GM19372 (cell line): Measurements from ENCODE around the gene ROR1.
A peak's percentile ranks its signal among the peaks of the same experiment; 100 is the strongest.

Experiments used
- ATAC-seq: cut with Tn5 transposase; IDR thresholded peaks from one replicate; pipeline ENCODE4 v1.9.1; 2021; ENCODE audit warnings: mild to moderate bottlenecking, low read depth, moderate library complexity; ENCODE audit not compliant: unreplicated experiment

ROR1 gene

GRCh38 chr1:64114012-64114525 lies 340.3 kb downstream of the ROR1 start:
- ATAC-seq: no peak

DNA sequence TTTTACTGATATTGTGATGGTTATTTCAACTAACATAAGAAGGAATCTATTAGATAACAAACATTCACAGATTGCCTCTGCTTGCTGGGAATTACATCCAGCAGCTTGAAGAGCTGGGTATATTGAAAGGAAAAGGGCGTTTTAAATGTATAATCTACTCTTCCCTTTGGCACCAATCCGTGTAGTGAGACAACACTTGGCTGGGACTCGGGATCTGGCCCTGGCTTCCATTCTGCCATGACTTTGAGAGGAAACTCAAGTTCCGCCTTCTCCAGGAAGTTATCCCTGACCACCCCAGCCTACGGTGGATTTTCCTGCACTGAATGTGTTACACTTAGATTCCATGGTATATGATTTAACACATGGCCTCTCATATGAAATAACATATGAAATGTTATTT lies 342.7 kb downstream of the ROR1 start:
- no peak for ATAC-seq

DNA sequence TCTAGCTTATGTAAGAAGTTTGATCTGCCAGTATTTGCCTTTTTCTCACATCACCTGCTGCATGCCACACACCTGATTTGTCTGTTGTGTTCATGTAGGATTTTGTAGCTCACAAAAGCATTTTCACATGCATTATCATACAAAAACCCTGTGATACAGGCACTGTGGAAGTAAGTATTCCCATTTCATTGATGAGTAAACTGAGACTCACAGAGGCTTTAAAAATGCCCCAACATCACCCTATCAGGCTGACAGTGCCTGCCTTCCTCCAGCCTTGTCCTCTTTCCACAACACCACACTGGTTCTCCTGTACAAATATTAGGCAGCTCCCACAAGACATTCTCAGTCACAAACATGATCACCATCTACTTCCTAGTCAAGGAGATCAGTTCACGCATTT lies 343.7 kb downstream of the ROR1 start:
- no peak for ATAC-seq

GRCh38 chr1:64121766-64122385 lies 348.1 kb downstream of the ROR1 start:
- ATAC-seq: no peak

DNA sequence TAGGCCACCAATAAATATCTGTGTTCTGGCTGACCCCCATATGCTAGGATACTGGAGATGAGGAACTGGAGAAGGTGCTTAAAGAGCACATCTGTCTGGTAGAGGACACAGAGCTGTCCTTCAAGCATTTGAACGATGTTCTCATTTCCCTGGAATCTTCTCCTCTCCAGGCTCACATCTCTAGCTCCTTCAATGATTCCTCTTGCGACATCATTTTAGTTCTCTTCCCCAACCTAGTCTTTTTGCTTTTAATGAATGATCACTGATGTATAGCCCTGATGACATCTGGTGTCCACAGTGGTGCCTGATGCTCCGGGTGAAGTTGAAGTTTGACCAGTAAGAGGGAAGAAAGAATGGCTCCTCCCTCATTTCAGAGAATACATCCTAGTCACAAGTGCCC lies 348.8 kb downstream of the ROR1 start:
- ATAC-seq: no peak

- ATAC-seq: no peak
Observed at GRCh38 chr1:64124704-64125440, 351.1 kb downstream of the ROR1 start.

- ATAC-seq: no peak
Observed at GRCh38 chr1:64126581-64126980, 352.8 kb downstream of the ROR1 start.

DNA sequence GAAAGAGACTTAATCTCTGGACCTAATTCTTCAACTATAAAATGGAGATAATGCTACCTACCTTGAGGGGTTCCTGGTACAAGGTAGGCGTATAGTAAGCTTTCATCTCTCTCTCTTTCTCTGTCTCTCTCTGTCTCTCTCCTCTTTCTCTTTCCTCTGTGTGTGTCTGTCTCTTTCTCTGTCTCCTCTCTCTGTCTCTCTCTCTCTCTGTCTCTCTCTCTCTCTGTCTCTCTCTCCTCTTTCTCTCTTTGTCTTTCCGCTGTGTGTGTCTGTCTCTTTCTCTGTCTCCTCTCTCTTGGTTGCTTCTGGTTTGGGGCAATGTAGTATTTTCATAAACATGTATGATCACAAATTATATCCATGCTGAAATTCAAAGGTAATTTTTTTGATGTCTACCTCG lies 353.5 kb downstream of the ROR1 start:
- ATAC-seq: no peak

- no peak for ATAC-seq
Observed at GRCh38 chr1:64129701-64130100, 355.9 kb downstream of the ROR1 start.

DNA sequence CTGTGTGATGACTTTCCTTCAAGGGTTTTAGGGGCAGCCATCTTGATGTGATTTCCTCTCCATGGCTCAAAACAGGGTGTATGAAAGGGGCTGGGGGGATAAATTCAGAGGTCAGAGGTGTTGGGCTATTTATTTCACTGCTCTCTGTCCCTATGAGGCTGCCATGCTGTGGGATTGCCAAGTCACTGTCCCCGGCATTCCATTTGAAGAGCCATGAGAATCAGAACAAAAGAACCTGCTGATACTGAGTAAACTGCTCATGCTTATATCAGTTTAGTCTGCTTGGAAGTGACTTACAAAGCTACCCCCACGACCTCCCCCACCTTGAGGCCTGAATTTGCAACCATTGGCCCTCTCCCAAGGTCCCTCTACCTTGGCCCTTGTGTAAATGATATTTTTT lies 357.3 kb downstream of the ROR1 start:
- no peak for ATAC-seq

GRCh38 chr1:64133036-64133435 lies 359.2 kb downstream of the ROR1 start:
- ATAC-seq: no peak

DNA sequence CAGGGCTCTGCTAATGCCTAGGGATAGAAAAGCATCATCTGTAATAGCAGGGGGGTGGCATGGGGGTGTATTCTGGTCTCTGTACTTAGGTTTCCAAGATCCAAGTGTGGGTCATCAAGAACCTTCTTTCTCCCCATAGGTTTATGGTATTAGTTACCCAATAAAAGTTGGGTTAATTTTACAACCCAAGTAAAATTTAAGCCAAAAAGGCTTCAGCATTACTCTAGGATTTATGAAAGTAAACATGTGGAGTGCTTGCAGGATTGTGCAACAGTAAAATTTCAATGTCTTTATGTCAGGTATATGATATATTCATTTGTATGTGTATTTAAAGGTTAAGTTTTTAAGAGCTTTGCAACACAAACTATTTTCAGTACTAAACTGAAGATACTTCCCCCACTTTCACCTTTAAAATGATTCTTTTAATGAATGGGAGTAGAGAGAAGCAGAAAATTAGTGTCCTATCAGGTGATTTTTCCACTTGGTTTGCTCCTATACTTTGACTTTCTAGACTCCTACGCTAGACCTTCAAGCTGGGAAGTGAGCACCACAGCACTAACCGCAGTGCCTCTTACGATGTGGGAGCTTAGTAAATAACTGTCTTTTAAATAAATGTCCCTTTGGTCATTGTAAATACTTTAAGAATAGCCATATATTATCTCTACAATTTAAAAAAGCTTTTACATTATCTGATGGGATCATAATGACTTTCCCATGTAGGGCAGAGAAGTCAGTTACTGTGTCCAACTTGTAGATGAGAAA lies 361.8 kb downstream of the ROR1 start:
- no peak for ATAC-seq

- ATAC-seq: no peak
Observed at GRCh38 chr1:64136296-64136695, 362.5 kb downstream of the ROR1 start.

GRCh38 chr1:64136752-64137411 lies 363.1 kb downstream of the ROR1 start:
- peak; percentile 87 for ATAC-seq

DNA sequence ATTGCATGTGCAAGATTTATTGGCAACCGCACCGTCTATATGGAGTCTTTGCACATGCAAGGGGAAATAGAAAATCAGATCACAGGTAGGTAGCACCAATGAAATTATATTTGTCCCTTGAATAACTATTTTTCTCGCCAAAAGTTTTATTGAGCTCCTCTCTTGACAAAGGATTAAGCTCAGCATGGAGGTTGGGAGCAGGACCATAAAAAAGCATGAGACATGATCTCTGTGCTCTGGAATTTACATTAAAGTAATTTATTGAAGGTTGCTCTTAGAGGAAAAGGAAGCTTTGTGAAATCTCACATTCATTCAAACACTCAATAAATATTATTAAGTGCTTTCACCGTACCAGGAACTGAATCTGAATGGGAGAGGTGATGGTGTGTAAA lies 363.6 kb downstream of the ROR1 start:
- ATAC-seq: no peak

- ATAC-seq: no peak
Observed at GRCh38 chr1:64139877-64140276, 366.1 kb downstream of the ROR1 start.

DNA sequence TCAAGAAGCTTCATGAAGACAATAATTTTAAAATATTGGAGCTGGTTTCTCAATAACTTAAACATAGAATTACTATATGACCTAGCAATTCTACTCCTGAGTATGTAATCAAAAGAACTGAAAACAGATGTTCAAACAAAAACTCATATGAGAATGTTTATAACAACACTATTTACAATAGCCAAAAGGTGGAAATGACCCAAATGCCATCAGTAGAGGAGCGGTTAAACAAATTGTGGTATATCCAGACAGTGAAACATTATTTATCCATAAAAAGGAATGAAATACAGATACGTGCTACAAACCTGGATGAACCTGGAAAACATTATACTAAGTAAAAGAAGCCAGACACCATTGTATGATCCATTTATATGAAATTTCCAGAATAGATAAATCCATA lies 366.8 kb downstream of the ROR1 start:
- ATAC-seq: no peak

- ATAC-seq: no peak
Observed at GRCh38 chr1:64147045-64147724, 373.4 kb downstream of the ROR1 start.

DNA sequence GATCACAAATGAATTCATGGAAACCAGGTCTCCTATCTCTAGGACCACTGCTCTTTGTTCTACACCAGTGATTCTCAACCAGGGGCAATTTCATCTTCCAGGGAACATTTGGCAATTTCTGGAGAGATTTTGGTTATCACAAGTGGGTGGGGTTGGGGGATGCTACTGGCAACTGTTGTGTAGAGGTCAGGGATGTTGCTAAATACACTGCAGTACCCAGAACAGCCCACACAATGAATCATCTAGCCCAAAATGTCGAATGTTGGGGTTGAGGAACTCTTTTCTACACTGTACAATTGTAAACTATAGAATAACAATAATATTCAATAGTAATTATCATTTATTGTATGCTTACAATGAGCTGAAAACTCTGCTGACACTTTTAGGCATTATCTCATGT lies 373.9 kb downstream of the ROR1 start:
- ATAC-seq: no peak

DNA sequence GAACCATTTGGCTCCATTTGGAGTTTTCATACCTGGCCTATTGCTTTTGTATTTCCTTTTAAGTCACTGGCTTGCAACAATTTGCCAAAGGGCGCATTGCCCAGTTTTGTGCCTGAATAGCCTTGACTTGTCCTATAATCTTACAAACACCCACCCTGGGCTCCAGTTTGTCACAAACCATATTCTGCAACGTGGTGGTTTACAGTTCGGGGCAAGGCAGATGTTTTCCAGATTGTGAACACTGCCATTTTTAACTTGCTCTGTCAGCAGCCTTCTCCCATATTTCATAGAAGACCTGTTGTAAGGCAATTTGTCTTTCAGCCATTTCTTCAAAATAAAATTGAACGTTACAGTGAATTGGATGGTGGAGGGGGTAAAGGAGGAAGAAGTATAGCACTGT lies 376.4 kb downstream of the ROR1 start:
- ATAC-seq: no peak
